Spleen (tissue), 7 donors: ENCODE results near the gene GABRB1.

Experiments
- CTCF ChIP-seq, 11 experiments: fragments of 200-600 bp in 7 of 11; fragments of 450-650 bp in 4 of 11; sonication (generic) in 4 of 11; IDR thresholded peaks in 8 of 11; conservative IDR thresholded peaks in 3 of 11; 1 replicate in 7 of 11; 2 replicates in 4 of 11; pipeline versions ENCODE4 v1.4.0 to v1.8.0; 2016 to 2021; ENCODE audit warnings: antibody characterized with exemption in 11 of 11, inconsistent platforms in 4 of 11, mild to moderate bottlenecking in 1 of 11
- POLR2A ChIP-seq, 3 donors: fragments of 450-650 bp; IDR thresholded peaks; one replicate each; pipeline ENCODE4 v1.5.1; 2017; ENCODE audit warnings: antibody characterized with exemption in 3 of 3, mild to moderate bottlenecking in 1 of 3
- POLR2AphosphoS5 ChIP-seq, 3 donors: sonication (generic); formaldehyde crosslinking; IDR thresholded peaks; one replicate each; pipeline ENCODE4 v1.5.1; 2017; ENCODE audit warnings: antibody characterized with exemption in 3 of 3
- donor health status: DM: no; HTN: no; CAD: no; lungs with moderate emphysema.
- donor health status: DM: no; HTN: no; CAD: no.
- donor health status: DM: no; HTN: no; CAD: no.

GRCh38 chr4:47475411-47475810, 444.0 kb downstream of the GABRB1 start:
- TF ChIP-seq POLR2A (IDR thresholded peaks at IDR 0.05) (no peak), CTCF (IDR thresholded peaks at IDR 0.05 in 8 of 11, conservative IDR thresholded peaks at IDR 0.05 in 3 of 11) (no peak), POLR2AphosphoS5 (IDR thresholded peaks at IDR 0.05) (no peak)
